Stimulated activated naive CD8-positive, alpha-beta T cell treated with anti-CD3 and anti-CD28 coated beads, Interleukin-15, Interleukin-2, amounts not matched to agents 100 U/mL and 50 U/mL, for 24 hours (primary cell): ENCODE results near the gene SNX4.

ENCODE experiments used
- ATAC-seq: fragments of 150-1000 bp; cut with Tn5 transposase; one replicate; pipeline ENCODE4 v1.10.0; 2021
- DNase-seq: peaks from one replicate; pipeline ENCODE4 v3.0.0; 2021

The SNX4 gene

DNA sequence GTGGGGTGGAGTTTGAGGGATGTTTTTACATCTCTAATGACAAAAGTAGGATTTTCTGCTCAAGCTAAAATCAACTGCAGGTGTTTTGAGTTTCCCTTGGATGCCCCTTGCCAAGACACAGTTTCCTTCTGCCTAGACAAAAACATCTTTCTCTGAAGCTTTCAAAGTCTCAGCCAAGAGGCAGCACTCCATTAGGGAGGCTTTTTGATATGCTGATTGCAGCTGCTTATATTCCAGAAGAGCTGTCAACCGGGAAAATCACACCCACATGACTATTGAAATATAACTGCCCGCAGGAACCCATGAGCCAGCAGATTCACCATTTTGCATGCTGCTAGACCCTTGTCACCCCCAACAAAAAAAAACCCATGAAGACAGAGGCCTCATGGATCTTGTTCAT is 117.4 kb downstream of the SNX4 start:
- ATAC-seq, result no peak

DNA sequence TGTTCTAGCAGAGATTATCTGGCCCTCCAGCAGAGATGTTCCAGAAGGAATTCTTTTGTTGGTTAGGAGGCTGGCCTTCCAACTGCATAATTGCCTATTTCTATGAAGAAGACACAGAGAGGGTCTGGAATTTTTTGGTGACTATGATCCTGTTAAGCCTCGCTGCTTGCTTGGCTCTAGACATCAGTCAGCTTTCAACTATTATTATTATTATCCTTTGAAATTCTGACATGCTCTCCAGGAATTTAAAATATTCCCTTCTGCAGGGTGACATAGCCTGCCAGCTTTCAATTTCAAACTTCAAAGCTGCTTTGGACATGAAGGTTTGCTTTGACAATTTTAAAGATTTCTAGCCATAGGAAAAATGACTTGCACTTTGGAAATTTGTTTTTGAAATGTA is 118.6 kb downstream of the SNX4 start:
- ATAC-seq (no peak), DNase-seq (no peak)

More for the DNA sequence above, 117.4 kb downstream of the SNX4 start:
- no peak for DNase-seq

DNA sequence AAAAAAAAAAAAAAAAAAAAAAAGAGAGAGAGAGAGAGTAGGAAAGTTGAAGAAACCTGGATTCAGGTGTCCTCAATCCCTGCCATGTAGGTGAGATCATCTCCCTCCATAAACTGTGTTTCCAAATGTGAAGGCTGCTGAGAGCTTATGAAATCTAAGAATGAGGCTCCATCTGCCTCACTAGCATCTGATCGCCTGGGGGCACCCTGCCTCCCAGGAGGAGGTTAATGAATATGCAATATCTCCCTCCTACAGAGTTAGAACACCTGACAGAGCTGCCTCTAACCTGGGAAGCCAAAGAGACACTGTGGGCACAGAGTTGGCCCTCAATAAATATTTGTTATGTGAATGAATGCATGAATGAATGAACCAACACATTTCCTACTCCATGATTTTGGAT is 121.0 kb downstream of the SNX4 start:
- no peak for ATAC-seq
- no peak for DNase-seq
